GM18870 (cell line): ENCODE data around the gene COMMD4.
"Not testable (repeated sequence)": the region's sequence is repeated elsewhere in the genome, so short reads cannot be mapped to it uniquely, and the experiment has no call there.

Experiments
- ATAC-seq: cut with Tn5 transposase; IDR thresholded peaks from one replicate; pipeline ENCODE4 v1.9.1; 2021; ENCODE audit warnings: moderate library complexity; ENCODE audit not compliant: unreplicated experiment

Gene COMMD4

DNA sequence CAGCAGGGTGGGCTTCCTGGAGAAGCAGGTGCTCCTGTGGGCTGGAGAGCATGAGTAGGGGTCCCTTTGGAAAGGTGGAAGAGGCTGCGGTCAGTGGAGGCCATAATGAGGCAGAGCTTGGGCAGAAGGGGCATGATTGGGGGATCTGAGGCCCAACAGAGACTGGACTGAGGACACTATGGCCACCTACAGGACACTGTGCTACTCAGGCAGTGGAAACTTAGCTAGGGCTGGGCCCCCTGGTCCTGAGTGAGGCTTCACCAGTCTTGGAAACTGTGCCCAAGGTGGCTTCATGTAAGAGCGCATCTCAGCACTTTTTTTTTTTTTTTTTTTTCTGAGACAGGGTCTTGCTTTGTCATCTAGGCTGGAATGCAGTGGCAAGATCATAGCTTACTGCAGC is 6.3 kb upstream of the COMMD4 start:
- no peak for ATAC-seq

DNA sequence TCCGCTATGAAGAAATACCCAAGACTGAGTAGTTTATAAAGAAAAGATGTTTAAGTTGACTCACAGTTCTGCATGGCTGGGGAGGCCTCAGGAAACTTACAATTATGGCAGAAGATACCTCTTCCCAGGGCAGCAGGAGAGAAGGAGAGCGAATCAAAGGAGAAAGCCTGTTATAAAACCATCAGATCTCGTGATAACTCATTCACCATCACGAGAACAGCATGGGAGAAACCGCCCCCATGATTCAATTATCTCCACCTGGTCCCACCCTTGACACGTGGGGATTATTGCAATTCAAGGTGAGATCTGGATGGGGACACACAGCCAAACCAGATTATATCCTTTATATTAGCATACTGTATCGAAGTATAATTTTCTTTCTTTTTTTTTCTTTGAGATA is 3.8 kb upstream of the COMMD4 start:
- ATAC-seq = not testable (repeated sequence)

DNA sequence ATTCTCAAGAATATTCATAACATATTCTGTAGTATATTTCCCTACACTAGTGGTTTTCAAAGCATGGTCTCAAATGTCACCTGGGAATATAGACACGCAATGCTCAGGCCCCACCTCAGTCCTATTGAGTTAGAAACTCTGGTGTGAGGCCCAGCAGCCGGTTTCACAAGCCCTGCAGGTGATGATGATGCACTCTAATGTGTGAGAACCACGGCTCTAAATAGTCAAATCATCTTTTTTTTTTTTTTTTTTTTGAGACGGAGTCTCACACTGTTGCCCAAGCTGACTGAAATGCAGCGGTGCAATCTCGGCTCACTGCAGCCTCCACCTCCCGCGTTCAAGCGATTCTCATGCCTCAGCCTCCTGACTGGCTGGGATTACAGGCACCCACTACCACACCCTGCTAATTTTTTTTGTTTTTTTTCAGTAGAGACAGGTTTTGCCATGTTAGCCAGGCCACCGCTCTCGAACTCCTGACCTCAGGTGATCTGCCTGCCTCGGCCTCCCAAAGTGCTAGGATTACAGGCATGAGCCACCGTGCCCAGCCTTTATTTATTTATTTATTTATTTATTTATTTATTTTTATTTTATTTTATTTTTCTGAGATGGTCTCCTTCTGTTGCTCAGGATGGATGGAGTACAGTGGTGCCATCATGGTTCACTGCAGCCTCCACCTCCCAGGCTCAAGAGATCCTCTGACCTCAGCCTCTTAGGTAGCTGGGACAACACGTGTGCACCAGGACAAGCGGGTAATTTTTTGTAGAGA is 2.0 kb upstream of the COMMD4 start:
- ATAC-seq = not testable (repeated sequence)

DNA sequence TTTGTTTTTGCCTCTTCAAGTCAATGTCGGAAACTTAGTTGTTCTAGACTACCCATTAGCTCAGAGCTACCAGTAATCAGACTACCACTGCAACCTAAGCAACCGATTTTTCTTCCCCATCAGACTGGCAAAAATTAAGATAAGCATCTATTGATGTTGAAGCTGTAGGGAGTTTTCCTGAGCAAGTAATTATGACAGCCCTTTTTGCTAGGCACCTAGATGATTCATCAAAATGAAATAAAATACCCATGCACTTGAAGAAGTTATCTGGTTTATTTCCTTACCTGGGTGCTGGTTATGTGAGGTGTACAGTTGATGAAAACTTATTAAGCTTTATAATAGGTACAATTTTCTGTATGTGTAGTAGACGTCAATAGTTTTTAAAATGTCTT is 554 bp upstream of the COMMD4 start:
- ATAC-seq = no peak

DNA sequence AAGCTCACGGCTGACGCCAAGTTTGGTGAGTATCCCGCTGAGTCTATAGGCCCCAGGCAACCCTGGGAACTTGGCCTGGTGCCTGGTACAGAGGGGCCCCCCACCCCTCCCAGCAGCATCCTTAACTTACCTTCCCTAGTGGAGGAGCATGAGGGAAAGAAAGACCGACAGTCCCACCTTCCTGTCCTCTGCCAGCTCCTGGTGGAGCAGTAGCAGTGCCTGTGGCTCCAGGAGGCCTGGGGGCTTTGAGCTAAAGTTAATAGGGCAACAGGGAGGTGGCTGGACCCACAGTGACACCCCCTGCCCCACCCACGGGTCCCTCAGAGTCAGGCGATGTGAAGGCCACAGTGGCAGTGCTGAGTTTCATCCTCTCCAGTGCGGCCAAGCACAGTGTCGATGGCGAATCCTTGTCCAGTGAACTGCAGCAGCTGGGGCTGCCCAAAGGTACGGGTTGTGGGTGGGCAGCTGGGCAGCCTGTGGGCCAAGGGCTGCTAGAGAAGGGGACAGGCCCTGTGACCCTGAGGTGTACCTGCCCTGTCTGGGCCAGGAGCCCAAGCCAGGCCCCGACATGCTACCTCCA is 2.9 kb downstream of the COMMD4 start:
- no peak for ATAC-seq

DNA sequence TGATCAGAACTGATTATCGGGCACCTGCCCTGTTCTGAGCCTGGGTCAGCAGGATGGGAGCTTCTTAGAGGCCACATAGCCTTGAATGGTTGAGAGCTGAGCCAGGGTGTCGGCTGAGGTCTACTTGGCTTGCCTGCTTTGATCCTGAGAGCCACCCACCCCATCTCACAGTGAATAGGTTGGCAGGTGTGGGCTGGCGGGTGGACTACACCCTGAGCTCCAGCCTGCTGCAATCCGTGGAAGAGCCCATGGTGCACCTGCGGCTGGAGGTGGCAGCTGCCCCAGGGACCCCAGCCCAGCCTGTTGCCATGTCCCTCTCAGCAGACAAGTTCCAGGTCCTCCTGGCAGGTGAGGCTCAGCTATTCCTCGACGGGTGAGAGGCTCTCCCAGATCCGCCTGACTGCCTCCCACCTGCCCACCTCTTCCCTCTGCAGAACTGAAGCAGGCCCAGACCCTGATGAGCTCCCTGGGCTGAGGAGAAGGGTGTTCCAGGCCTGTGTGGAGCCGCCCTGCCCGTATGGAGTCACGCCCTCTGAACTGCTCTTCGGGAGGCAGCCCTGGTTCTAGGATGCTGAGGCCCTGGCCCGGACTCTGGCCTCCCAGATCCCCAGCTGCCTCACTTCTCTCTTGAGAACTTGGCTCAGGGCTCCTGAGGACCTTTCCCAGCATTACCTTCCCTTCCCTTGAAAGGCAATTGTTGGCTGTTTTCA is 3.8 kb downstream of the COMMD4 start:
- no peak for ATAC-seq

DNA sequence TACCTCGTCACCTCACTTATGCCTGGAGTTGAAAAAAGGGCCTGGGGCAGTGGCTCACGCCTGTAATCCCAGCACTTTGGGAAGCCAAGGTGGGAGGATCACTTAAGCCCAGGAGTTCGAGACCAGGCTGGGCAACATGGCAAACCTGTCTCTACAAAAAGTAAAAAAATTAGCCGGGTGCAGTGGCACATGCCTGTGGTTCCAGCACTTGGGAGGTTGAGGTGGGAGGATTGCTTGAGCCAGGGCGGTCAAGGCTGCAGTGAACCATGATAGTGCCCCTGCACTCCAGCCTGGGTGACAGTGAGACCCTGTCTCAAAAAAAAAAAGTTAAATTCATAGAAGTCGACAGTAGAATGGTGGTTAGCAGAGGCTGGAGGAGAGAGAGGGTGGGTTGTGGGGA is 6.4 kb downstream of the COMMD4 start:
- no peak for ATAC-seq

DNA sequence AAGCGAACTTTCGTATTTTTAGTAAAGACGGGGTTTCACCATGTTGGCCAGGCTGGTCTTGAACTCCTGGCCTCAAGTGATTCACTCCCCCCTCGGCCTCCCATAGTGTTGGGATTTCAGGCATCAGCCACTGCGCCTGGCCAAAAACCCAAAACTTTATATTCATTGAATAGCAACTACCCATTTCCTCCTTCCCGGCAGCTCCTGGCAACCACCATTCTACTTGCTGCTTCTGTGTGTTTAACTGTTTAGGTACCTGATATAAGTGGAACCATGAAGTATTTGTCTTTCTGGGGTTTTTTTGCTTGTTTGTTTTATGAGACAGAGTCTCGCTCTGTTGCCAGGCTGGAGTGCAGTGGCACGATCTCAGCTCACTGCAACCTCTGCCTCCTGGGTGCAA is 8.1 kb downstream of the COMMD4 start:
- ATAC-seq = not testable (repeated sequence)

DNA sequence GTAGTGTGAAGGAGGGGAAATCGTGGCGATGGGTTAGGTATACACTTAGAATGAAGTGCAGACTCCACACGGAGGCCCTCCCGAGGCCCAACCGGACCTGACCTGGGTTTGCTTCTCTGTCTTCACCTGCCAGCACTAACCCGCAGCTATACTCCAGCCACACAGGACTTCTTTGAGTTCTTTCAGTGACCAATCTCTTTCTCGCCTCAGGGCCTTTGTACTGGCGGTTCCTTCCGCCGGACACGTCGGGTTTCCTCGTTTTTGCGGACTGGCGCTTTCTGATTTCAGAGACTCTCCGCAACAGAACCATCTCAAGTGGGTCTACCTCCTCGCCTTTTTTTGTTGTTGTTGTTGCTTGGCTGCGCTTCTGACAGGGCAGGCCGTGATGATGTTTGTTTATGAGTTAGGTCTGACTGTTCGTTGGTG is 10.9 kb downstream of the COMMD4 start, which contains the start of gene NEIL1:
NEIL1 (plus strand) TSS at position 244 of the 426 bp plus-strand sequence. CDS start 1,867 bp downstream, outside the sequence.
- ATAC-seq = no peak

DNA sequence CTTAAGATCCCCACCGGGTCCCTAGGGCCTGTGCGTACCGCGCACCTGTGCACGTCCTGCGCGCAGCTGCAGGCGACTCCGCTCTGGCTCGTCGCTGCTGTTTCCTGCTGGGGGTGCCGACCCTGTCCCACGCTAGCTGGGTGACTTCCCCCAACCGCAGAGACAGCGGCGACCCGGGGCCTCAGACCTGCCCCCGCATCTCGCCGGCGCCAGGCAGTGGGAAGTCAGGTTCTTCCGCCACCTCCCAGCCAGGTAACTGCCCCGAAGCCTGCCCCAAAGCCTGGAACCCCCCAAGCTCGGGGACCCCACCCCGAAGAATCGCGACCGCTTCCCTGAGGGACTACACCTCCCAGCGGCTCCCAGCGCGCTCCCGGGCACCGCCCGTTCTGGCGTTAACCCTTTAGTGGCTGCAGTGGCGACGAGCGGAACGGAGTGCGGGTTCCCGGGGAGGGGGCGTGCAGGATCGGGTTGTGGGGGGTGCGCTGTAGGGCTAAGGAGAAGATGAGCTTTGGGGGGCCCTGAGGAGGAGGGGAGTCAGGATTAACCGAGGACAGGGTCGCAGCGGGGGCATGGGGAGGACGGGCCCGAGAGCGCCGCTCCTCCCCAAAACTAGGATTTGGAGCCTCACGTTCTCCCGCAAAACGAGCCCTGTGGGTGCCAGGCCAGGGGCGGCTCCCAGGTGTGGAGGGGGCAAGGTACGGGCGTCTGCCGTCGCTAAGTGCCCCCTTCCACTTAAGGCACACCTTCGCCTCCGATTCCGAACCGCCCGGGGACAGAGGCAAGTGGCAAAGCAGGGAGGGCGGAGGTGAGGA is 11.6 kb downstream of the COMMD4 start:
- ATAC-seq = no peak

DNA sequence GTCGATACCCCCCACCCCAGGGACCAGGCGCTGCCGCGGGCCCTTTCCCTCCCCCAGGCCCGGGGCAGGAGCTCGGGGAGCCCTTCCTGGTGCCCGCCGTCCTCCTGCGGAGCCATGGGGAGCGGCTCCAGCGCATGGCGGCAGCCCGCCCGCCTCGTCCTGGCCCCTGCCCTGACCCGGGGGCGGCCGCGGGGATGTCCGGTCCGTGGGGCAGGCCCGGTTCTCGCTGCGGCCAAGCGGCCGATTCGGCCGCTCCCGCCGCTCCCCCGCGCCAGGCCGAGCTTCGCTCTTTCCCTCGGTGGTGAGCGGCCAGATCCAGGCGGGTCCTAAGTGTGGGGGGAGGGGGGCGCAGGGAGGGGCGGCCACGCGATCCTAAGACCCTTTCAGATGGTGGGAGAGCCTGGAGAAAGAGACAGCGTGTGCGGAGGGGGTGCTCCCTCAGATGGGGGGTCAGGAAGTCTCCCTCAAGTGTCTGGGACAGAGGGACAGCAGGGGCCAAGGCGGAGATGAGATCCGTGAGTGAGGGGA is 12.2 kb downstream of the COMMD4 start:
- no peak for ATAC-seq

DNA sequence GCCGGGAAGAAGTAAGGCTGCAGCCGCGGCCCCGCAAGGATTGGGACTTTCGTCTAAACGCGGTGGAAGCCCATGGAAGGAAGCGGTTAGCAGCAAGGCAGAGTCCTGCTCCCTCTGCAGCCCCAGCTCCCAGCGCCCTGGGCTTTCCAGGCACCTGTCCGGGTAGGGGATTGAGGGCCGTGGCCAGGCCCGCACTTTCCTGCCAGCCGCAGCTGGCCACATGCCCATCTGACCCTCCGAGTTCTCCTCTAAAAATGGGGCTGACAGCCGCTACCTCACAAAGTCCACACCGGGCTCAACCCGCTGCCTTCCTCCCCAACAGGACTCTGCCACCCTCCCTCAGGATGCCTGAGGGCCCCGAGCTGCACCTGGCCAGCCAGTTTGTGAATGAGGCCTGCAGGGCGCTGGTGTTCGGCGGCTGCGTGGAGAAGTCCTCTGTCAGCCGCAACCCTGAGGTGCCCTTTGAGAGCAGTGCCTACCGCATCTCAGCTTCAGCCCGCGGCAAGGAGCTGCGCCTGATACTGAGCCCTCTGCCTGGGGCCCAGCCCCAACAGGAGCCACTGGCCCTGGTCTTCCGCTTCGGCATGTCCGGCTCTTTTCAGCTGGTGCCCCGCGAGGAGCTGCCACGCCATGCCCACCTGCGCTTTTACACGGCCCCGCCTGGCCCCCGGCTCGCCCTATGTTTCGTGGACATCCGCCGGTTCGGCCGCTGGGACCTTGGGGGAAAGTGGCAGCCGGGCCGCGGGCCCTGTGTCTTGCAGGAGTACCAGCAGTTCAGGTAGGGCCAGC is 12.9 kb downstream of the COMMD4 start:
- no peak for ATAC-seq

DNA sequence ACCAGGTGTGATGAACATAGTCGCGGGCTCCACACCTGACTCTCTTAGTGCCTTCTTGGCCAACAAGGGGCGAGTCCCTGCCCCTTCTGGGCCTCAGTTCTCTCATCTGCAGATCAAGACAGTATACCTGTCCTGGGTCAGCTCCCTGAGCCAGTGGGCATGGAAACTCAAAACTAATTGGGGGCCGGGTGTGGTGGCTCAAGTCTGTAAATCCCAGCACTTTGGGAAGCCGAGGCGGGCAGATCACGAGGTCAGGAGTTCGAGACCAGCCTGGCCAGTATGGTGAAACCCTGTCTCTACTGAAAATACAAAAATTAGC is 13.4 kb downstream of the COMMD4 start:
- not testable (repeated sequence) for ATAC-seq

DNA sequence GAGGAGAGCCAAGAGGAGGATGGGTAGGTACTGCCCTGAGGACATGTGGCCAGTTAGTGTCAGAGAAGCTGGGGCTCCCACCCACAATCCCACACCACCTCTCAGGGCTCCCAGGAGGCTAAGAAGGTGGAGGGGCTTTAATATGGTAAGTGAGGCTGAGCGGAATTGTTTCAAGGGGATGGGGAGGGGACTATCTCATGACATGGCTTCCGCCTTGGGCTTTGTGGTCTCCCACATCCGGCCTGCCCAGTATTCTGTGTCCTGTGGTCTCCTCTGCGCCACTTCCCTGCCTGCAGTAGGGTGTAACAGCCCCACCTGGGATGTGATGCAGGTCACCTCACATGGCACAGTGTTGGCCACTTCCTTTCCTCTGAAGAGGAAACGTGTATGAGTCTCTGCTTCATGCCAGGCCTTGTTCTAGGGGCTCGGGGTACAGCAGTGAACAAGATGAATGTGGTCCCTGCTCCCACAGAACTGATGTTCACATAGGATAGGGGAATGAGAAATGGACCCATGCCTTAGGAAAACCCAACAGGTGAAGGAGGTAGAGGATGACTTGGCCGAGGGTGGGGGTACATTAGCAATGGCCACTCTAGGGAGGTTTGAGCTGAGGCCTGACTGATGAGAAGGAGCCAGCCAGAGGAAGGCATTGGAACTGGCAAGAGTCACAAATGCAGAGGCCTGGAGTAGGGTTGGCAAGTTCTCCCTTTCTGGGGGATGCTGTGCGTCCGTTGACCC is 14.2 kb downstream of the COMMD4 start:
- ATAC-seq = no peak

DNA sequence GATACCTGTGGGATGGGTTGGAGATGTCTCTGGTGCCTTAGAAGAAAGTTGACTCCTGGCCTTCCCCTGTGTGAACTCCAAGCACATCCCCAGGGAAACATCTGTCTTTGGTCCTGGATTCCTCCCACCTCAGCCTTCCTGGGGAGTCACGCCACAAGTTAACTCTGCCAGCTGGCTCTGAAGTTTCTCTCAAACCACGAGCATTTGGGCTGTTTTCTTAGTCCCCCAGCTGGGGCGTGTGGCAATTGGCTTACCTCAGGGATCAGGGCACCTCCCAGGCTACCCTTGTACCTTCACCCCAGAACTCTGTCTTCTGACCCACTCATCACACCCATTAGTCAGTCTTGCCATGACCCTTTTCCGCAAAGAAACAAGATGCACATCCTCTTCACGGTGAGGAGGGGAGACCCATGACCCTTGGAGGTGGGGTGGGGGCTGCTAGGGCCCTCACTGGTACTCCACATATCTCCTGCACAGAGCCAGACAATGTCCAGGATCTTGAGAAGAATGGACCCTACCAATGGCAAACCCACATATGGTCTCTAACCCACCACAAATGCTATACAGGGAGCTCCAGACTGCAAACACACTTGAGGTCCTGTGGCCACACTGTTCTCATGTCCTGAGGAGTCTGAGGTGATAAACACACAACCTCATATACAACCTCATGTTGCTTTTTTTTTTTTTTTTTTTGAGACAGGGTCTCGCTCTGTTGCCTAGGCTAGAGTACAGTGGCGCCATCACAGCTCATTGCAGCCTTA is 14.9 kb downstream of the COMMD4 start:
- no peak for ATAC-seq

DNA sequence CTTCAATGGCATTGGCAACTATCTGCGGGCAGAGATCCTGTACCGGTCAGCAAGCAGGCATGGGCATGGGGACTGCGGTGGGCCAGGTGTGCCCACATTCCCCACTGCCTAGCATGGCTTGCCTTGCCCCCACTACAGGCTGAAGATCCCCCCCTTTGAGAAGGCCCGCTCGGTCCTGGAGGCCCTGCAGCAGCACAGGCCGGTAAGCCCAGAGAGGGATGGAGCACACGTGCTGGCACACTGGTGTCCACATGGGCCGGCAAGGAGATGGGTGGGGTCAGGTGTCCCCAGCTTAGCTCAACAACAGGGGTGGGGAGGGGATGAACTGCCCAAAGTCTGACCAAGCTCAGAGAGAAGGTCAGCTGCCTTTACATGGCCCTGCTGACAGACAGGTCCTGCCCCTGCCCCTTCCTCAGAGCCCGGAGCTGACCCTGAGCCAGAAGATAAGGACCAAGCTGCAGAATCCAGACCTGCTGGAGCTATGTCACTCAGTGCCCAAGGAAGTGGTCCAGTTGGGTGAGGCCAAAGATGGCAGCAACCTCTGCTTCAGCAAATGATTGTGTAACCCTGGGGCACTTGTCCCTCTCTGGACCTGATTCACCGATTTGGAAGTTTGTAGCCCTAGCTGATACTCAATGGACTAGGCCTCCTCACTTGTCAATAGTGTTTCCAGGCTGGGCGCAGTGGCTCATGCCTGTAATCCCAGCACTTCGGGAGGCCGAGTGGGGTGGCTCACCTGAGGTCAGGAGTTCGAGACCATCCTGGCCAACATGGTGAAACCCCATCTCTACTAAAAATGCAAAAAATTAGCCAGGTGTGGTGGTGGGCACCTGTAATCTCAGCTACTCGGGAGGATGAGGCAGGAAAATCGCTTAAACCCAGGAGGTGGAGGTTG is 16.6 kb downstream of the COMMD4 start:
- ATAC-seq = no peak

DNA sequence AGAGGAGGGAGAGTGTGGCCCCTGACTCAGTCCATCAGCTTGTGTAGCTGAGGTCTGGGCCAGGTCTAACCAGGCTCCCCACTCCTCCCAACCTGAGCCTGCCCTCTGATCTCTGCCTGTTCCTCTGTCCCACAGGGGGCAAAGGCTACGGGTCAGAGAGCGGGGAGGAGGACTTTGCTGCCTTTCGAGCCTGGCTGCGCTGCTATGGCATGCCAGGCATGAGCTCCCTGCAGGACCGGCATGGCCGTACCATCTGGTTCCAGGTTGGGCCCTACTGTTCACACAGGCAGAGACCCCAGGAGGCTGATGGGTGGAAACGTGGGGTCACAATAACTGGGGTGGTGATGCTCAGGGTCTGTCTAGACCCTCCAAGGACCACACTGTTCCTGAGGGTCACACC is 17.7 kb downstream of the COMMD4 start:
- ATAC-seq = no peak

DNA sequence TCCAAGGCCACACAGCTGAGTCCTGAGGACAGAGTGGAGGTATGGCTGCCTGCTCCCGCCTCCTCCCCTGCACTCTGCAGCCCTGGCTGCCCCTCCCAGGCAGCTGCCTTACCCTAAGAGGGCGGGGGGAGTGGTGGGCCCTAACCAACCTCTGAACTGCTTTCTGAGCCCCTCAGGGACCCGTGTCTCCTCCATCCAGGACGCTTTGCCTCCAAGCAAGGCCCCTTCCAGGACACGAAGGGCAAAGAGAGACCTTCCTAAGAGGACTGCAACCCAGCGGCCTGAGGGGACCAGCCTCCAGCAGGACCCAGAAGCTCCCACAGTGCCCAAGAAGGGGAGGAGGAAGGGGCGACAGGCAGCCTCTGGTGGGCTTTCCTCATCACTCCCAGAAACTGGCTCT is 18.6 kb downstream of the COMMD4 start:
- ATAC-seq = no peak
